Ovary (tissue), 3 donors: Measurements from ENCODE around the gene SETBP1.

Experiments
- CTCF ChIP-seq, 3 donors: fragments of 450-650 bp in 2 of 3; fragments of 200-600 bp in 1 of 3; IDR thresholded peaks; one replicate each; pipeline versions ENCODE4 v1.5.1 to v1.8.0; 2016 to 2022; ENCODE audit warnings: antibody characterized with exemption in 3 of 3, mild to moderate bottlenecking in 1 of 3
- EP300 ChIP-seq: sonication (generic); formaldehyde crosslinking; IDR thresholded peaks from one replicate; pipeline ENCODE4 v1.6.1; 2017; ENCODE audit warnings: antibody characterized with exemption
- POLR2A ChIP-seq: fragments of 450-650 bp; IDR thresholded peaks from one replicate; pipeline ENCODE4 v1.6.1; 2017; ENCODE audit warnings: antibody characterized with exemption, mild to moderate bottlenecking, moderate library complexity
- donor health status: DM: no; HTN: no; CAD: no.

- no peak for TF ChIP-seq POLR2A
- no peak for TF ChIP-seq CTCF (IDR thresholded peaks at IDR 0.05)
- no peak for TF ChIP-seq EP300
Observed at GRCh38 chr18:44889111-44889510, 208.4 kb downstream of the SETBP1 start.
